ENCODE results near the gene SMAD3. TPM values are rescaled to one million over a fixed set of nuclear protein-coding genes. Genes with fewer than 3 reads are reported as not detected.

Gene SMAD3
- total and polyA plus RNA-seq, 2 of the 8 experiments (the other 6 are each of a cell fraction or from before 2014, with no cell fraction given) = 10.1 to 12.4 TPM

- TF ChIP-seq JUND (IDR thresholded peaks at IDR 0.05; ENCODE audit: low read length) (no peak), RBBP5 (IDR thresholded peaks at IDR 0.05; ENCODE audit: borderline replicate concordance, low read depth, low read length) (no peak), MAX (IDR thresholded peaks at IDR 0.05) (no peak)
Measured at GRCh38 chr15:67048281-67049279, 16.8 kb upstream of the SMAD3 start (continued).

Measured in H1 (cell line).